ENCODE data around the gene RFT1. TPM values are rescaled to one million over a fixed set of nuclear protein-coding genes. Genes with fewer than 3 reads are reported as not detected.

The RFT1 gene
- total and polyA plus RNA-seq, 2 of the 13 experiments (the other 11 are each of a cell fraction or from before 2014, with no cell fraction given): 23.2 to 37.0 TPM

DNA sequence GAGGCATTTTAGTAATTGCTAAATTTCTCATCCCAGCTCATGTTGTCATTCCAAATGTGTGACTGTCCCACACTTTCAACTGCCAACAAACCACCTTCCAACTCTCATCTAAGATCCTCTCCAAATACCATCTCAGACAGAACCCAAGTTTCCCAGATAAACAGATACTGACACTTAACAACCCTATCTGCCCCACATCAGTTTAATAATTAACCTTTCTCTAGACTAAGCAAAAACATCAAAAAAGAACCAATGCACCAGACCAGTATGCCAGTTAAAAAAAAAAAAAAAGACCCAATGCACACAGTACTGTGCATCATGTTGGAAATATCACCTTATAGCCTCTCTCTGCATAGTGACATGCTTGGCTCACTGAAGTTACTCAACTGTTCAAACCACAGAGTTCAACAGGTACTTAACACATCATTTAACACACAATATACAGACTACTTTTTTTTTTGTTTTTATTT is 89.8 kb downstream of the RFT1 start (continued):
- TF ChIP-seq, protein P1, sequence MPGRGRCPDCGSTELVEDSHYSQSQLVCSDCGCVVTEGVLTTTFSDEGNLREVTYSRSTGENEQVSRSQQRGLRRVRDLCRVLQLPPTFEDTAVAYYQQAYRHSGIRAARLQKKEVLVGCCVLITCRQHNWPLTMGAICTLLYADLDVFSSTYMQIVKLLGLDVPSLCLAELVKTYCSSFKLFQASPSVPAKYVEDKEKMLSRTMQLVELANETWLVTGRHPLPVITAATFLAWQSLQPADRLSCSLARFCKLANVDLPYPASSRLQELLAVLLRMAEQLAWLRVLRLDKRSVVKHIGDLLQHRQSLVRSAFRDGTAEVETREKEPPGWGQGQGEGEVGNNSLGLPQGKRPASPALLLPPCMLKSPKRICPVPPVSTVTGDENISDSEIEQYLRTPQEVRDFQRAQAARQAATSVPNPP (CRISPR knock-in tag; IDR thresholded peaks at IDR 0.05): no peak
- TF ChIP-seq, protein P2, sequence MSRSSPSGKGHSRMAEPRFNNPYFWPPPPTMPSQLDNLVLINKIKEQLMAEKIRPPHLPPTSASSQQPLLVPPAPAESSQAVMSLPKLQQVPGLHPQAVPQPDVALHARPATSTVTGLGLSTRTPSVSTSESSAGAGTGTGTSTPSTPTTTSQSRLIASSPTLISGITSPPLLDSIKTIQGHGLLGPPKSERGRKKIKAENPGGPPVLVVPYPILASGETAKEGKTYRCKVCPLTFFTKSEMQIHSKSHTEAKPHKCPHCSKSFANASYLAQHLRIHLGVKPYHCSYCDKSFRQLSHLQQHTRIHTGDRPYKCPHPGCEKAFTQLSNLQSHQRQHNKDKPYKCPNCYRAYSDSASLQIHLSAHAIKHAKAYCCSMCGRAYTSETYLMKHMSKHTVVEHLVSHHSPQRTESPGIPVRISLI (CRISPR knock-in tag; IDR thresholded peaks at IDR 0.05; ENCODE audit: borderline replicate concordance): peak; percentile 90
- TF ChIP-seq ZNF660 (CRISPR knock-in tag; IDR thresholded peaks at IDR 0.05; ENCODE audit: borderline replicate concordance, low read depth) (no peak), FOXP1 (IDR thresholded peaks at IDR 0.05) (no peak), FOXP1 (CRISPR knock-in tag; IDR thresholded peaks at IDR 0.05) (peak; percentile 14; the same call in 1 of the 2 replicates), ZNF260 (CRISPR knock-in tag; IDR thresholded peaks at IDR 0.05; ENCODE audit: borderline replicate concordance, low read depth) (no peak), JDP2 (CRISPR knock-in tag; IDR thresholded peaks at IDR 0.05; ENCODE audit: borderline replicate concordance) (no peak), POLR2A (IDR thresholded peaks at IDR 0.05; ENCODE audit: insufficient read depth in 1 of 2, low read depth in 2 of 2, low read length in 2 of 2) (no peak), FOXA1 (IDR thresholded peaks at IDR 0.05) (no peak), FOXA1 (CRISPR knock-in tag; IDR thresholded peaks at IDR 0.05) (no peak), ARNT (IDR thresholded peaks at IDR 0.05) (no peak), POGZ (CRISPR knock-in tag; IDR thresholded peaks at IDR 0.05) (no peak), ARID2 (CRISPR knock-in tag; IDR thresholded peaks at IDR 0.05; ENCODE audit: borderline replicate concordance) (no peak), SSRP1 (CRISPR knock-in tag; IDR thresholded peaks at IDR 0.05) (no peak), BCL6 (CRISPR knock-in tag; IDR thresholded peaks at IDR 0.05) (0 out of 2 replicates have a peak, but pooled peaks have one; percentile 10), EP300 (IDR thresholded peaks at IDR 0.05; ENCODE audit: low read depth in 2 of 2, low read length in 2 of 2) (0 out of 4 replicates have a peak, but pooled peaks of 1 of the 2 experiments have one; percentile 27), EP300 (CRISPR knock-in tag; IDR thresholded peaks at IDR 0.05; ENCODE audit: borderline replicate concordance) (no peak), RARA (CRISPR knock-in tag; IDR thresholded peaks at IDR 0.05) (no peak)
- TF ChIP-seq, protein P3, sequence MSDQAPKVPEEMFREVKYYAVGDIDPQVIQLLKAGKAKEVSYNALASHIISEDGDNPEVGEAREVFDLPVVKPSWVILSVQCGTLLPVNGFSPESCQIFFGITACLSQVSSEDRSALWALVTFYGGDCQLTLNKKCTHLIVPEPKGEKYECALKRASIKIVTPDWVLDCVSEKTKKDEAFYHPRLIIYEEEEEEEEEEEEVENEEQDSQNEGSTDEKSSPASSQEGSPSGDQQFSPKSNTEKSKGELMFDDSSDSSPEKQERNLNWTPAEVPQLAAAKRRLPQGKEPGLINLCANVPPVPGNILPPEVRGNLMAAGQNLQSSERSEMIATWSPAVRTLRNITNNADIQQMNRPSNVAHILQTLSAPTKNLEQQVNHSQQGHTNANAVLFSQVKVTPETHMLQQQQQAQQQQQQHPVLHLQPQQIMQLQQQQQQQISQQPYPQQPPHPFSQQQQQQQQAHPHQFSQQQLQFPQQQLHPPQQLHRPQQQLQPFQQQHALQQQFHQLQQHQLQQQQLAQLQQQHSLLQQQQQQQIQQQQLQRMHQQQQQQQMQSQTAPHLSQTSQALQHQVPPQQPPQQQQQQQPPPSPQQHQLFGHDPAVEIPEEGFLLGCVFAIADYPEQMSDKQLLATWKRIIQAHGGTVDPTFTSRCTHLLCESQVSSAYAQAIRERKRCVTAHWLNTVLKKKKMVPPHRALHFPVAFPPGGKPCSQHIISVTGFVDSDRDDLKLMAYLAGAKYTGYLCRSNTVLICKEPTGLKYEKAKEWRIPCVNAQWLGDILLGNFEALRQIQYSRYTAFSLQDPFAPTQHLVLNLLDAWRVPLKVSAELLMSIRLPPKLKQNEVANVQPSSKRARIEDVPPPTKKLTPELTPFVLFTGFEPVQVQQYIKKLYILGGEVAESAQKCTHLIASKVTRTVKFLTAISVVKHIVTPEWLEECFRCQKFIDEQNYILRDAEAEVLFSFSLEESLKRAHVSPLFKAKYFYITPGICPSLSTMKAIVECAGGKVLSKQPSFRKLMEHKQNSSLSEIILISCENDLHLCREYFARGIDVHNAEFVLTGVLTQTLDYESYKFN (CRISPR knock-in tag; conservative IDR thresholded peaks at IDR 0.05): 0 out of 2 replicates have a peak, but pooled peaks have one; percentile 20
- TF ChIP-seq, protein P4, sequence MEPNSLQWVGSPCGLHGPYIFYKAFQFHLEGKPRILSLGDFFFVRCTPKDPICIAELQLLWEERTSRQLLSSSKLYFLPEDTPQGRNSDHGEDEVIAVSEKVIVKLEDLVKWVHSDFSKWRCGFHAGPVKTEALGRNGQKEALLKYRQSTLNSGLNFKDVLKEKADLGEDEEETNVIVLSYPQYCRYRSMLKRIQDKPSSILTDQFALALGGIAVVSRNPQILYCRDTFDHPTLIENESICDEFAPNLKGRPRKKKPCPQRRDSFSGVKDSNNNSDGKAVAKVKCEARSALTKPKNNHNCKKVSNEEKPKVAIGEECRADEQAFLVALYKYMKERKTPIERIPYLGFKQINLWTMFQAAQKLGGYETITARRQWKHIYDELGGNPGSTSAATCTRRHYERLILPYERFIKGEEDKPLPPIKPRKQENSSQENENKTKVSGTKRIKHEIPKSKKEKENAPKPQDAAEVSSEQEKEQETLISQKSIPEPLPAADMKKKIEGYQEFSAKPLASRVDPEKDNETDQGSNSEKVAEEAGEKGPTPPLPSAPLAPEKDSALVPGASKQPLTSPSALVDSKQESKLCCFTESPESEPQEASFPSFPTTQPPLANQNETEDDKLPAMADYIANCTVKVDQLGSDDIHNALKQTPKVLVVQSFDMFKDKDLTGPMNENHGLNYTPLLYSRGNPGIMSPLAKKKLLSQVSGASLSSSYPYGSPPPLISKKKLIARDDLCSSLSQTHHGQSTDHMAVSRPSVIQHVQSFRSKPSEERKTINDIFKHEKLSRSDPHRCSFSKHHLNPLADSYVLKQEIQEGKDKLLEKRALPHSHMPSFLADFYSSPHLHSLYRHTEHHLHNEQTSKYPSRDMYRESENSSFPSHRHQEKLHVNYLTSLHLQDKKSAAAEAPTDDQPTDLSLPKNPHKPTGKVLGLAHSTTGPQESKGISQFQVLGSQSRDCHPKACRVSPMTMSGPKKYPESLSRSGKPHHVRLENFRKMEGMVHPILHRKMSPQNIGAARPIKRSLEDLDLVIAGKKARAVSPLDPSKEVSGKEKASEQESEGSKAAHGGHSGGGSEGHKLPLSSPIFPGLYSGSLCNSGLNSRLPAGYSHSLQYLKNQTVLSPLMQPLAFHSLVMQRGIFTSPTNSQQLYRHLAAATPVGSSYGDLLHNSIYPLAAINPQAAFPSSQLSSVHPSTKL (CRISPR knock-in tag; IDR thresholded peaks at IDR 0.05): peak; percentile 29; the same call in 1 of the 2 replicates
- TF ChIP-seq, protein P5, sequence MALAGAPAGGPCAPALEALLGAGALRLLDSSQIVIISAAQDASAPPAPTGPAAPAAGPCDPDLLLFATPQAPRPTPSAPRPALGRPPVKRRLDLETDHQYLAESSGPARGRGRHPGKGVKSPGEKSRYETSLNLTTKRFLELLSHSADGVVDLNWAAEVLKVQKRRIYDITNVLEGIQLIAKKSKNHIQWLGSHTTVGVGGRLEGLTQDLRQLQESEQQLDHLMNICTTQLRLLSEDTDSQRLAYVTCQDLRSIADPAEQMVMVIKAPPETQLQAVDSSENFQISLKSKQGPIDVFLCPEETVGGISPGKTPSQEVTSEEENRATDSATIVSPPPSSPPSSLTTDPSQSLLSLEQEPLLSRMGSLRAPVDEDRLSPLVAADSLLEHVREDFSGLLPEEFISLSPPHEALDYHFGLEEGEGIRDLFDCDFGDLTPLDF (CRISPR knock-in tag; IDR thresholded peaks at IDR 0.05): no peak
